ENCODE results near the gene PALLD. TPM values are rescaled to one million over a fixed set of nuclear protein-coding genes. Genes with fewer than 3 reads are reported as not detected.

Gene PALLD
- total and polyA plus RNA-seq, 2 of the 8 experiments (the other 6 are each of a cell fraction or from before 2014, with no cell fraction given): 10.5 to 25.0 TPM

GRCh38 chr4:168575473-168575872 is 78.6 kb downstream of the PALLD start:
- no peak overlapping the region for H3K18ac ChIP-seq (ENCODE audit: extremely low read depth, low read length)
- 94% methylated on average over 2 of the region's 2 CpGs; no CpG with 5 or more reads in 1 of the 2 experiments for WGBS, 2 experiments (ENCODE audit: extremely low coverage in 1 of 2, insufficient coverage in 1 of 2, insufficient read length in 1 of 2, insufficient replicate concordance in 2 of 2, low coverage in 1 of 2, low lambda C conversion rate in 2 of 2, missing lambda C conversion rate in 1 of 2)
- H2AFZ ChIP-seq (ENCODE audit: low read length): no peak overlapping the region
- no peak overlapping the region for H4K8ac ChIP-seq (ENCODE audit: extremely low read depth, insufficient read depth, low read length)
- no peaks in the 10 kb centered on the region for H3K27me3 ChIP-seq (replicated peaks in 1 of 4; ENCODE audit: control insufficient read depth in 3 of 4, extremely low read depth in 1 of 4, insufficient read depth in 3 of 4, low read length in 3 of 4)
- H4K20me1 ChIP-seq (replicated peaks in 1 of 2; ENCODE audit: control insufficient read depth in 1 of 2, insufficient read depth in 2 of 2, low read length in 2 of 2): no peaks in the 10 kb centered on the region
- H3K27ac ChIP-seq (ENCODE audit: low read depth, low read length): no peak overlapping the region
- no peak overlapping the region for H2BK5ac ChIP-seq (ENCODE audit: low read depth, low read length)
- no peak overlapping the region for H2BK20ac ChIP-seq (ENCODE audit: low read length)
- POLR2A ChIA-PET (ENCODE audit: partially characterized antibody): no interaction called here
- H3K36me3 ChIP-seq (ENCODE audit: control insufficient read depth in 2 of 4, insufficient read depth in 4 of 4, low read length in 3 of 4): no peaks in the 10 kb centered on the region
- no peaks in the 10 kb centered on the region for H3K23me2 ChIP-seq (ENCODE audit: low read depth, low read length)
- H2BK15ac ChIP-seq (ENCODE audit: low read length): no peak overlapping the region
- no peak overlapping the region for H4K91ac ChIP-seq (replicated peaks; ENCODE audit: insufficient read length, low read length)
- H3K4me1 ChIP-seq (replicated peaks in 1 of 4; ENCODE audit: control insufficient read depth in 3 of 4, insufficient read depth in 4 of 4, low read length in 3 of 4): no peaks in the 10 kb centered on the region
- no peak overlapping the region for H3K4me3 ChIP-seq (ENCODE audit: extremely low read depth in 1 of 4, insufficient read depth in 2 of 4, low read depth in 3 of 4, low read length in 4 of 4)
- H3K14ac ChIP-seq (ENCODE audit: insufficient read length): no peak overlapping the region
- H3K4ac ChIP-seq (replicated peaks; ENCODE audit: insufficient read length, low read depth, low read length): no peak overlapping the region
- no peak overlapping the region for H3K23ac ChIP-seq (ENCODE audit: insufficient read length)
- DNase-seq (ENCODE audit: low read depth in 1 of 2, low spot score in 2 of 2) (no peak), FAIRE-seq (no peak)
- no peaks in the 10 kb centered on the region for H3K79me2 ChIP-seq (ENCODE audit: control insufficient read depth in 1 of 2, insufficient read depth in 2 of 2, low read length in 2 of 2)
- no peak overlapping the region for H3K56ac ChIP-seq (replicated peaks; ENCODE audit: insufficient read length, low read depth, low read length)
- H3K9ac ChIP-seq (replicated peaks in 1 of 4; ENCODE audit: extremely low read depth in 1 of 4, low read depth in 3 of 4, low read length in 3 of 4): no peak overlapping the region
- no peak overlapping the region for H4K5ac ChIP-seq (ENCODE audit: insufficient read length, low read depth, low read length)
- H3K9me3 ChIP-seq (ENCODE audit: insufficient read depth in 2 of 2, low read depth in 1 of 2, low read length in 1 of 2): no peaks in the 10 kb centered on the region
- no peak overlapping the region for H2BK12ac ChIP-seq (ENCODE audit: low read depth, low read length)
- CTCF ChIA-PET (ENCODE audit: partially characterized antibody): interaction anchor here (1.2 to 2.7 kb wide), 3 partner anchors 9 to 346 kb away, joined by 3 to 15 read pairs (median 6); no protein-coding TSS in a partner anchor
- no peak overlapping the region for H2AK5ac ChIP-seq (ENCODE audit: low read depth, low read length)
- H2BK120ac ChIP-seq (replicated peaks; ENCODE audit: low read depth, low read length): no peak overlapping the region
- no peak for TF ChIP-seq RBBP5 (IDR thresholded peaks at IDR 0.05; ENCODE audit: borderline replicate concordance, low read depth, low read length)
- TF ChIP-seq TBP (IDR thresholded peaks at IDR 0.05; ENCODE audit: low read depth, low read length): no peak
- TF ChIP-seq E2F6 (IDR thresholded peaks at IDR 0.05): no peak
- TF ChIP-seq JUN (IDR thresholded peaks at IDR 0.05; ENCODE audit: low read depth, low read length): no peak
- no peak for TF ChIP-seq POLR2AphosphoS5 (IDR thresholded peaks at IDR 0.05; ENCODE audit: low read depth, low read length)
- TF ChIP-seq MAX (IDR thresholded peaks at IDR 0.05): no peak
- TF ChIP-seq SP4 (IDR thresholded peaks at IDR 0.05; ENCODE audit: low read length): no peak
- H3K4me2 ChIP-seq (ENCODE audit: insufficient read depth in 1 of 2, low read depth in 2 of 2, low read length in 2 of 2): no peak overlapping the region
- no peaks in the 10 kb centered on the region for H3K79me1 ChIP-seq (ENCODE audit: low read depth, low read length)

Measured in H1 (cell line).